ENCODE results near the gene GIMAP8.
"Not testable (repeated sequence)": the region's sequence is repeated elsewhere in the genome, so short reads cannot be mapped to it uniquely, and the experiment has no call there.

Gene GIMAP8

GRCh38 chr7:150493442-150493841 lies 43.0 kb downstream of the GIMAP8 start:
- in situ Hi-C loops (cut with MboI; ENCODE audit: low sequenced_read_pairs) = not testable (repeated sequence)

GRCh38 chr7:150502519-150502918 lies 52.1 kb downstream of the GIMAP8 start:
- in situ Hi-C loops (cut with MboI; ENCODE audit: low sequenced_read_pairs) = no loop called here

GRCh38 chr7:150503155-150503554 lies 52.7 kb downstream of the GIMAP8 start:
- in situ Hi-C loops (cut with MboI; ENCODE audit: low sequenced_read_pairs) = no loop called here

DNA sequence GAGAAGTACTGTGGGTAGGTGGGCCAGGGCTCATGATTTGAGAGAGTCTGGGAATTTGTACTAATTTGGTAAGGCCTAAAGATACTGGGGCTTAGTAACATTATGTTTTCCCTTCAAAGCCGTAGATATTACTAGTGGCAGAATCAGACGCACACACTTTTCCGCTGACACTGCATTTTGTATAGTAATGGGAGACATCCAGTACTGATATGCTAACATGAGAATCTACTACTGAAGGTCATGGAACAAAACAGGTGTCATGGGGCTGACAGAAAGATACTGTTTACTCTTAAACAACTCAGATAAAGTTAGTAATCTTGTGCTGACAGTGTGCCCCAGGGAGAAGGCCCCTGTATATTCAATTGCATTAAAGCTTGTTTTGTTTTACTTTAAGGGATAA lies 53.2 kb downstream of the GIMAP8 start:
- in situ Hi-C loops (cut with MboI; ENCODE audit: low sequenced_read_pairs) = no loop called here

- in situ Hi-C loops (cut with MboI; ENCODE audit: low sequenced_read_pairs) = no loop called here
Measured at GRCh38 chr7:150507947-150508602, 57.6 kb downstream of the GIMAP8 start.

DNA sequence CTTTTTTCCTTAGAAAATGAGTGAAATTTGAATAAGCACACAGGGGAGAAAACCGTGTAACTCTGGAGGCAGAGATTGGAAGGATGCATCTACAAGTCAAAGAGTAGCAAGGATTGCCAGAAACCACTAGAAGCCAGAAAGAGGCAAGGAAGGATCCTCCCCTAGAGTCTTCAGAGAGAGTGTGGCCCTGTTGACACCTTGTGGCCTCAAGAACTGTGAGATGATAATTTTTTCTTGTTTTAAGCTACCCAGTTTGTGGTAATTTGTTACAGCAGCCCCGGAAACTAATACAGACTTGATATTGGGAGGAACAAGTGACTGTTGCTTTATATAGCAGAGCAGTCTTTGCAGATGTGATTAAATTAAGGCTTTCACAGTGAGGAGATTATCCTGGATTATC lies 60.6 kb downstream of the GIMAP8 start:
- in situ Hi-C loops (cut with MboI; ENCODE audit: low sequenced_read_pairs) = no loop called here

DNA sequence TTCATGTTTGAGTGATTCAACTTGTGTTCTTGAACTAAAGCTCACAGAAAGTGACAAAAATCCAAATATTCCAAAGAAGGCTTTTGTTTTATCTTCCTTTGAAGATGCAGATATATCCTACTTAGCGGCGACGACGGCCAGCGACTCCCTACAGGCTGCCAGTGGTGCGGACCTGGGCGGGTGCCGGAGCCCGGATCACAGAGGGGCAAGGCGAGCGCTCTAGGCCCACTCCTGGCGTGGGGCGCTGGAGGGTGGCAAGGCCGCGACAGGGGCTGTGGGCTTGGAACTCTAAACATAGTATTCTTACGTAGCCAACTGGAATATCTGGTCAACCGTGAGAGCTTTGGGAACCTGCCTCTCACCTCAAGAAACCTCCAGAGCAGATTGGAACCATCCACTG lies 63.3 kb downstream of the GIMAP8 start:
- in situ Hi-C loops (cut with MboI; ENCODE audit: low sequenced_read_pairs) = no loop called here

DNA sequence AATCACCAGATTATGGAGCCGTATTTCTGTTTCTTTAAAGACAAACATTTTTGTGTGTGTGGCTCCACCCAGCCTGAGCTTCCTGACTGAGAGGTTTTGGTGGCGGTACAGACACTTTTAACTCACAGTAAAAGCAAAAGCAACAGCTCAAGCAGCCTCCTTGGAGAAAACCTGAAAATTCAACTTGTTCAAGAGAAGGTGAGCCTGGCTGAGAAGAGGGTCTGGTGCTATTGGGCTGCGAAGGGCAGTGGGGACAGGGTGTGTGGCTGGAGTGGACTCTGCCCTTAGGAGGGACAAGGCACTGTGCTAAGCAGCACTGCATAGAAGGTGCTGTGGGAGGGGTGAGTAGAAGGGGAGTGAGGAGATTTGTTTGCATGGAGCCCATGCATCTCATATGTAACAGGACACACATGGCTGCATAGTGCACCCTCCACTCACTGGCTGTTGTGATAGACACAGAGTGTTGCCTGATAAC lies 64.4 kb downstream of the GIMAP8 start, which contains the start of gene GIMAP7:
TSS of gene GIMAP7 (plus strand) at position 125 of the 475 bp plus-strand sequence. CDS start 5,103 bp downstream, outside the sequence.
- in situ Hi-C loops (cut with MboI; ENCODE audit: low sequenced_read_pairs) = no loop called here

DNA sequence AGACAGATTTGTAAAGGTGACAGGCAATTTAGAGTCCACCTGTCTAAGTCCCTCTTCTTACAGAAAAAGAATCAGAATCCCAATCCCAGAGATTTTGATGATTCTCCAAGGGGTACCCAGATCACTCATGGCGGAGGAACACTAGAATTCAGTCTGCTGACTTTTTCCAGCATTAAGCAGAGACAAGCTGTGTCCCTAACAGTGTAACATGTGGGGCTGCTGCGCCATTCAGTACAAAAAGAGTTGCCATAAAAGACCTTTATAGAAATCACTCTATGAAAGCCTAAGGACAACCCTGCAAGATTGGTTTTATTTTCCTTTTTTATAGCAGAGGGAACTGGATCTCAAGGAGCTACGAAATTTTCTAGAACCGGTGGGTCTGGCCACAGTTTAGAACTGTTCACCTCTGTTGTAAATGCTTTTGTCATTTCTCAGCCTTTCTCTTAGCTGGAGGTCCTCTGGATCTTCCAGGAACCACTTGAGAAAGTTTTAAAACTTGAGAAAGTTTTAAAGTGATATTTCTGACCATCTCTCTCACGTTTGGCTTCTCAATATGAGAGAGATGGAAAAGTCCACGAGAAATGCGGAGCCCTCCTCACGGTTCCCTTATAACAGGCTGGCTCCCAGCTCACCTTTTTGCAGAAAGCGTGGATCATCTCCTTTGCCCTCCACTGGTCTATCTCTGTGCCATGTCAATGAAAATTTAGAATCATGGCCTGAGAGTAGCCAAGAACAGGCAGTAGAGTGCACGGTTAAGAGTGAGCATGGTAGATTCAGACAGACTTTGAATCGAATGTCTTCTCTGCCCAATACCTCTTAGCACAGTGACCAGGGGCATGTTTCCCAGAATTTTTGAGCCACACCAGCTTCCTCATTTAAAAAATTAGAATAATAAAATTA lies 65.1 kb downstream of the GIMAP8 start:
- in situ Hi-C loops (cut with MboI; ENCODE audit: low sequenced_read_pairs) = no loop called here

- in situ Hi-C loops (cut with MboI; ENCODE audit: low sequenced_read_pairs) = no loop called here
Measured at GRCh38 chr7:150516956-150517745, 66.7 kb downstream of the GIMAP8 start.

- in situ Hi-C loops (cut with MboI; ENCODE audit: low sequenced_read_pairs) = no loop called here
Measured at GRCh38 chr7:150519310-150519709, 68.9 kb downstream of the GIMAP8 start.

DNA sequence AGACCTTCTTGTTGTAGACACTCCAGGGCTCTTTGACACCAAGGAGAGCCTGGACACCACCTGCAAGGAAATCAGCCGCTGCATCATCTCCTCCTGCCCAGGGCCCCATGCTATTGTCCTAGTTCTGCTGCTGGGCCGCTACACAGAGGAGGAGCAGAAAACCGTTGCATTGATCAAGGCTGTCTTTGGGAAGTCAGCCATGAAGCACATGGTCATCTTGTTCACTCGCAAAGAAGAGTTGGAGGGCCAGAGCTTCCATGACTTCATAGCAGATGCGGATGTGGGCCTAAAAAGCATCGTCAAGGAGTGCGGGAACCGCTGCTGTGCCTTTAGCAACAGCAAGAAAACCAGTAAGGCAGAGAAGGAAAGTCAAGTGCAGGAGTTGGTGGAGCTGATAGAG lies 69.7 kb downstream of the GIMAP8 start:
- in situ Hi-C loops (cut with MboI; ENCODE audit: low sequenced_read_pairs) = no loop called here

DNA sequence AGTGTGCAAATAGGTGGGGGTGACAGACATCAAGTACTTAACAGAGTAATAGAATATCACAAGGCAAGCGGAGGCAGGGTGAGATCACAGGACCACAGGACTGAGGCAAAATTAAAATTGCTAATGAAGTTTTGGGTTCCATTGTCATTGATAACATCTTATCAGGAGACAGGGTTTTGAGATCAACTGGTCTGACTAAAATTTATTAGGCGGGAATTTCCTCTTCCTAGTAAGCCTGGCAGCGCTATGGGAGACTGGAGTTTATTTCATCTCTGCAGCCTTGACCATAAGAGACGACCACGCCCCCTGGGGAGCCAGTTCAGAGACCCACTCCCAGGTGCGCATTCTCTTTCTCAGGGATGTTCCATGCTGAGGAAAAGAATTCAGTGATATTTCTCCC lies 72.5 kb downstream of the GIMAP8 start:
- in situ Hi-C loops (cut with MboI; ENCODE audit: low sequenced_read_pairs) = not testable (repeated sequence)

DNA sequence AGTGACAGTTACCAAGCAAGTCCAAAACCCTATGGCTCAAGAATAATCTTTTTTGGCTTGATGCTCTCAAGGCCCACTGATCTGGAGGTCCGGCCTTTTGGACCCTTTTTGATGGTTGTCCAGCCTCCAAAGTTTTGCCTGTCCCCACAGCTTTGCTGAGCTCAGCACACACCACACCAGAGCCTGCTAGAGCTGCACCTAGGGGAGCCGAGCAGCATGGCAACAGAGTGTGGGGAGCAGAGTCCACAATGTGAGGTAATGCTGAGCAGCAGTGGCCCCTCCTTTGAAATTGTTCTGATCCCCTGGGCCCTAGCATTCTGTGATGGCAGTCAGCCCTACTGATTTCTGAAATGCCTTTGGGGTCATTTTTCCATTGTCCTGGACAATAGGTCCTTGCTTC lies 73.6 kb downstream of the GIMAP8 start:
- in situ Hi-C loops (cut with MboI; ENCODE audit: low sequenced_read_pairs) = no loop called here
